Epidermal melanocyte (primary cell): ENCODE measurements around the gene NUBP2.

ENCODE experiments used
- DNase-seq: peaks from one replicate; pipeline ENCODE4 v3.0.0; 2011; ENCODE audit warnings: low spot score; ENCODE audit not compliant: insufficient read length

NUBP2 gene

GRCh38 chr16:1825864-1826690 lies 43.3 kb downstream of the NUBP2 start:
- DNase-seq, result no peak

- DNase-seq, result peak; percentile 99
These were observed 44.2 kb downstream of the NUBP2 start, which contains the start of the genes FAHD1 and HAGH for GRCh38 chr16:1826691-1827573. TSS of gene FAHD1 (plus strand) at chr16:1827206. CDS start at chr16:1827239, 33 bp downstream. TSS of gene HAGH (minus strand) at chr16:1826825. CDS start at chr16:1826787, 38 bp downstream.

GRCh38 chr16:1828645-1829410 lies 46.1 kb downstream of the NUBP2 start:
- no peak for DNase-seq

- no peak for DNase-seq
These were observed 47.5 kb downstream of the NUBP2 start for GRCh38 chr16:1830213-1830612.

- no peak for DNase-seq
These were observed 48.7 kb downstream of the NUBP2 start for GRCh38 chr16:1831186-1832075.

GRCh38 chr16:1832838-1833454 lies 50.2 kb downstream of the NUBP2 start:
- DNase-seq, result no peak

- no peak for DNase-seq
These were observed 51.3 kb downstream of the NUBP2 start for GRCh38 chr16:1834096-1834495.
